Measurements from ENCODE around the gene FAM187B. TPM values are rescaled to one million over a fixed set of nuclear protein-coding genes. Genes with fewer than 3 reads are reported as not detected.

Gene FAM187B
- total RNA-seq, 1 donor from 2014 or later, result not detected

DNA sequence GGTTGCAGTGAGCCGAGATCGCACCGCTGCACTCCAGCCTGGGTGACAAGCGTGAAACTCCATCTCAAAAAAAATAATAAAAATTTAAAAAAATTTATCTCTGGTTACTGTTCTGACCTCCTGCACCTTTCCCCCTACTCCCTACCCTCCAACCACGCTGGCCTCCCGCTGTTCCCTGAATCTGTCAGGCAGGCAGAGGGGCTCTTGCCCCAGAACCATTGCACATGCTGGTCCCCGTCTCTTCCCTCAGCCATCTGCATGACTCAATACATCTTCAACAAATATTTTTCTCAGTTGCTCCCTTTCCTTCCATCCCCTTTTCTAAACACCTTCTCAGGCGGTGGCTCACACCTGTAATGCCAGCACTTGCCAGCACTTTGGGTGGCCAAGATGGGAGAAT, 1.1 kb upstream of the FAM187B start:
- DNase-seq (ENCODE audit: low read depth), result no peak
- TF ChIP-seq, protein P1, sequence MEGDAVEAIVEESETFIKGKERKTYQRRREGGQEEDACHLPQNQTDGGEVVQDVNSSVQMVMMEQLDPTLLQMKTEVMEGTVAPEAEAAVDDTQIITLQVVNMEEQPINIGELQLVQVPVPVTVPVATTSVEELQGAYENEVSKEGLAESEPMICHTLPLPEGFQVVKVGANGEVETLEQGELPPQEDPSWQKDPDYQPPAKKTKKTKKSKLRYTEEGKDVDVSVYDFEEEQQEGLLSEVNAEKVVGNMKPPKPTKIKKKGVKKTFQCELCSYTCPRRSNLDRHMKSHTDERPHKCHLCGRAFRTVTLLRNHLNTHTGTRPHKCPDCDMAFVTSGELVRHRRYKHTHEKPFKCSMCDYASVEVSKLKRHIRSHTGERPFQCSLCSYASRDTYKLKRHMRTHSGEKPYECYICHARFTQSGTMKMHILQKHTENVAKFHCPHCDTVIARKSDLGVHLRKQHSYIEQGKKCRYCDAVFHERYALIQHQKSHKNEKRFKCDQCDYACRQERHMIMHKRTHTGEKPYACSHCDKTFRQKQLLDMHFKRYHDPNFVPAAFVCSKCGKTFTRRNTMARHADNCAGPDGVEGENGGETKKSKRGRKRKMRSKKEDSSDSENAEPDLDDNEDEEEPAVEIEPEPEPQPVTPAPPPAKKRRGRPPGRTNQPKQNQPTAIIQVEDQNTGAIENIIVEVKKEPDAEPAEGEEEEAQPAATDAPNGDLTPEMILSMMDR (conservative IDR thresholded peaks at IDR 0.05; ENCODE audit: low read depth, low read length), result no peak
- H3K4me3 ChIP-seq (ENCODE audit: low read depth, low read length), result no peak overlapping the region

DNA sequence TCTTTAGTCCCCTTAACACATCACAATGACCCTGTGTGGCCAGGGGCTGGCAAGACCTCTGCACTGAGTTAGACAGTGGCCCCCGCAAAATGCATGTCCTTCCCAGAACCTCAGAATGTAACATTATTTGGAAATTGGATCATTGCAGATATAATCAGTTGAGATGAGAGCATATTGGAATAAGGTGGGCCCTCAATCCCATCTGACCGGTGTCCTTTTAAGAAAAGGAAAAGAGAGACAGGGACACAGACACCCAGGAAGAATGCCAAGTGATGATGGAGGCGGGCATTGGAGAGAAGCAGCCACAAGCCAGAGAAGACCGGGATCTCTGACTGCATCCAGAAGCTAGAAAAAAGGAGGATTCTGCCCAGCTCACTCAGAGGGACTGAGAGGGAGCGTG, 1.8 kb downstream of the FAM187B start:
- no peak for DNase-seq (ENCODE audit: low read depth)
- TF ChIP-seq, protein P1 (conservative IDR thresholded peaks at IDR 0.05; ENCODE audit: low read depth, low read length), result no peak
- no peak overlapping the region for H3K4me3 ChIP-seq (ENCODE audit: low read depth, low read length)

DNA sequence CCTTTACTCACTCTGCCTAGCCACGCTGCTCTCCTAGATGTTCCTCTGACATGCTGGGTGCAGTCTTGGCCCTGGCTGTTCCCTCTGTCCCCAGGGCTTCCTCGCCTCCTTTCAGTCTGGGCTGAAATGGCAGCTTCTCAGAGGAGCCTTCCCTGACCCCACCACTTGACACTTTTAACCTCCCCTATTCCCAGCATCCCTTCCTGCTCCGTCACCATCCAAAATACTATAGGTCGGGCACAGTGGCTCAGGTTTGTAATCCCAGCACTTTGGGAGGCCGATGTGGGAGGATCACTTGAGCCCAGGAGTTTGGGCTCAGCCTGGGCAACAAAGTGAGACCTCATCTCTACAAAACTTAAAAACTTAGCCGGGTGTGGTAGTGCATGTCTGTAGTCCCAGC, 2.6 kb downstream of the FAM187B start:
- DNase-seq (ENCODE audit: low read depth), result no peak
- no peak overlapping the region for H3K4me3 ChIP-seq (ENCODE audit: low read depth, low read length)
- TF ChIP-seq, protein P1 (conservative IDR thresholded peaks at IDR 0.05; ENCODE audit: low read depth, low read length), result no peak

DNA sequence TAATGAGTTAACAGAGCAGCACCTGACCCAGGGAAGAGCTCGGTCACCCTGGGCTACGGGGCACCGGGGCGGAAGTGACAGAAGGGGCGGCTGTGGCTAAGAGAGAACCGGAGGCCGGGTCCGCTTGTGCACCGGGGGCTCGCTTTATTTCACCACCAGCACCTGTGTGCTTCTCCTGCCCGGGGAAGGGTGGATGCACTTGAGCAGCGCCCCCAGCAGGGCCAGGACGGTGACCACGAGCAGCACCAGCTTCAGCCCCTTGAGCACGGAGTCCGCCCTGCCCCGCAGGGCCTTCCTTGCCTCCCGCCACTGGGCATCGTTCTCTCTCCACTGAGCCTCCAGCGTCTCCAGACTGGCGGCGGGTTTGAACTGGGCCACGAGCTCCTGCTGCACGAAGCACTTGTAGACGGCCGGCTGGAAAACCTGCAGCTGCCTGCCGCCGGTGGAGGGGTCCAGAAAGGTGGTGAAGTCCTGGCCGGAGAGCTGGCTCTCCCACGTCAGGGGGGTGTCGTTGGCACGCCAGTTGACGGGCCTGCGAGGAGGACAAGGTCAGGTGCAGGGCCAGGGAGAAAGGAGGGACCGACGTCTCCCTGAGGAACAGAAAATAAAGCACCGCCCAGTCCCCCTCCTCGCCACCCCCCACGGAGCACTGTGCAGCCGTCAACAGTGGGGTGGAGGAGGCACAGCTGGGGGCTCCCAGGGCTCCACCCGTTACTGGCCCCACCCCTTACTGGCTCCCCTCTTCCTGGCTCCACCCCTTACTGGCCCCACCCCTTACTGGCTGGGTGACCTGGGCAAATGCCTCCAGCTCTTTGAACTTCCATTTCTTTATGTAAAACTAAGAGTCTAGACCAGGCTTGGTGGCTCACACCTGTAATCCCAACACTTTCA, 3.6 kb downstream of the FAM187B start:
- no peak for DNase-seq (ENCODE audit: low read depth)
- H3K4me3 ChIP-seq (ENCODE audit: low read depth, low read length), result no peak overlapping the region

DNA sequence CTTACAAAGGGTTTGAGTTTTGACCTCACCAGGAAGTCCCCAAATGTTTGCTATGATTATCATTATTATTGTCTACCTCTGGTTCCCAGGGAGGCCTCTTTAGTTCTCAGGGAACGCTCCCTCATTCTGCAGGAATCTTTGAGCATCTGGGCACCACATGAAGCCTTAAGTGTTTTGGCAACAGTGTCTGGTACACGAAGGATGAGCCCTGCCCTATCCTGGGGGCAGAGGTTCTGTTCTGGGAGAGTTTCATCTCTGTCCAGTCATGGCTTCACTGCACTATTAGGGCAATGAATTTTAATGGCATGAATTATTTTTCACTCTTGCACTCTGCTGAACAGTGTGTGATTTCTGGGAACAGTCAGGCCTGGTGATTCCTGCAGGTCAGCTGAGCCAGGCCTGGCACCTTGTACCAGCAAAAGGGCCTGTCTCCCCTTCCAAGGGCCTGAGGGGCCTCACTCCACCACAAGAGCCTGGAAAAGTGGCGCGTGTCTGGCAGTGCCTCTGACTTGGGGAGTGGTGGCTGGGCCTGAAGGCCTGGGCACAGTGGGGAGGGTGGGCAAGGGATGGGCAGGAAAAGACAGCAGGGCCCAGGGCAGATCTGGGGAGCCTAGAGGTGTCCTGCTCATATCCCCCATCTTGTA, 4.6 kb downstream of the FAM187B start:
- DNase-seq (ENCODE audit: low read depth), result no peak
- TF ChIP-seq, protein P1 (conservative IDR thresholded peaks at IDR 0.05; ENCODE audit: low read depth, low read length), result no peak
- H3K4me3 ChIP-seq (ENCODE audit: low read depth, low read length), result no peak overlapping the region

More for the DNA sequence above, 3.6 kb downstream of the FAM187B start:
- TF ChIP-seq, protein P1 (conservative IDR thresholded peaks at IDR 0.05; ENCODE audit: low read depth, low read length), result no peak

DNA sequence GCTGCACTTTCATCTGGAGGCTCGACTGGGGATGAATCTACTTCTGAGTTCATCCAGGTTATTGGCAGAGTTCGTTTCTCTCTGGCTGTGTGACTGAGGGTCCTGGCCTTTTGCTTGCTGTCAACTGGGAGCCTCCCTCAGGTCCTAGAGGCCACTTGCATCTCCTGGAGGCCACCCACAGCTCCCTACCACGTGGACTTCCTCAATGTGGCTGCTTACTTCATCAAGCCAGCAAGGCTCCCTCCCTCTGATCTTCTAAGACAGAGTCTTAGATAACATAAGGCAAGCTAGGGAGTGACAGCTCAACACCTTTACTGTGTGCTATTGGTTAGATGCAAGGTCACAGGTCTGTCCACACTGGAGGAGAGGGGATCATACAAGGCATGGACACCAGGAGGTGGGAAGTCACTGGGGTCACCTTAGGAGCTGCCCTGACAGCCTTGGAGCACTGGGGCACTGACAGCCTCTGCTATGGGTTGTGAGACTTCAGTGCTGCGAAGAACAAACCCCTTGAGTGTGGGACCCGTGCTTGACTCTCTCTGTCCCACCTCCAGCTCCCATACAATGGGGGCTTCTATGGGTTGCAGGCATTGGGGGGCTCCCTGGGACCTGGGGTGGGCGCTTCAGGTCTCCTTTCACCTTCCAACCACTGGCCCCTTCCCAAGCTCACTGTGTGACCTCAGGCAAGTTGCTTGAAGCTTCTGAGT, 5.3 kb downstream of the FAM187B start:
- TF ChIP-seq, protein P1 (conservative IDR thresholded peaks at IDR 0.05; ENCODE audit: low read depth, low read length), result no peak
- H3K4me3 ChIP-seq (ENCODE audit: low read depth, low read length), result no peak overlapping the region
- no peak for DNase-seq (ENCODE audit: low read depth)

Data from epithelial cell of proximal tubule (primary cell).